ENCODE data around the gene PLEKHA6. TPM values are rescaled to one million over a fixed set of nuclear protein-coding genes. Genes with fewer than 3 reads are reported as not detected.

PLEKHA6 gene
- total and polyA plus RNA-seq, 2 of the 8 experiments (the other 6 are each of a cell fraction or from before 2014, with no cell fraction given): 4.8 to 20.2 TPM

DNA sequence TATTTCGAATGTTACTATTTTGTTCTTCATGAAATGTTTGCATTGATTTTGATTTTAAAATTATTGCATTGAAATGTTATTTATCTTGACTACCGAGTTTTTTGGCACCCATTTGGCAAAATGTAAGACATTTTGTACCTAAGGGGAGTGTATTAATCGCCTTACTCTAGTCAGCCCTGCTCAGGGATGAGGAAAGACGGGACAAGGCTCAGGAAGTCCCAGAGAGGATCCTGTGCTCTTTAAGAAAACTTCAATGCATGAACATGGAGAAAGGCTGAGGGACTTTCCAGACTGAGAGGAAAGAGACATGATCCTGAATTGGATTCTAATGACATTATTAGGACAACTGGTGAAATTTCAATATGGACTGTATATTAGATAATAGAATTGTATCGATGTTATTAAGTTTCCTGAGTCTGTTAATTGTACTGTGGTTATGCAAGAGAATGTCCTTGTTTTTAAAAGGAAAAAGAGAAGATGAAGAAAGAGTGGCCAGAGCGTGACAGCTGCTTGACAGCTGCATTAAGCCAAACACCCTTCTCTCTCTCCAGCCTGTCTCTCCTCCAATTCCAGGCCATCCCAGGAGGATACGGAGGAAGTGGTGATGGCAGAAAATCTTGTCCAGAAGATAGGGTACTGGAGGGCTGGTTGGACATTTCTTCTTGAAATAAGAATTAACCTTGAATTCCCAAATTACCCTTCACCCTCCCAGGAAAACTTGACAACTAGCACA, 66.0 kb downstream of the PLEKHA6 start:
- H4K5ac ChIP-seq (ENCODE audit: insufficient read length, low read depth, low read length): no peak overlapping the region
- H2BK5ac ChIP-seq (ENCODE audit: low read depth, low read length): no peak overlapping the region
- no peak overlapping the region for H3K56ac ChIP-seq (replicated peaks; ENCODE audit: insufficient read length, low read depth, low read length)
- H2BK15ac ChIP-seq (ENCODE audit: low read length): no peak overlapping the region
- no peaks in the 10 kb centered on the region for H3K79me1 ChIP-seq (ENCODE audit: low read depth, low read length)
- H2AFZ ChIP-seq (ENCODE audit: low read length): no peak overlapping the region
- H3K27me3 ChIP-seq (replicated peaks in 1 of 4; ENCODE audit: control insufficient read depth in 3 of 4, extremely low read depth in 1 of 4, insufficient read depth in 3 of 4, low read length in 3 of 4): no peaks in the 10 kb centered on the region
- DNase-seq (ENCODE audit: low read depth in 1 of 2, low spot score in 2 of 2) (no peak), FAIRE-seq (no peak)
- H3K79me2 ChIP-seq (ENCODE audit: control insufficient read depth in 1 of 2, insufficient read depth in 2 of 2, low read length in 2 of 2): no peaks in the 10 kb centered on the region
- no peaks in the 10 kb centered on the region for H3K23me2 ChIP-seq (ENCODE audit: low read depth, low read length)
- no peak overlapping the region for H3K27ac ChIP-seq (ENCODE audit: low read depth, low read length)
- no peak overlapping the region for H3K23ac ChIP-seq (ENCODE audit: insufficient read length)
- H3K4me1 ChIP-seq (replicated peaks in 1 of 4; ENCODE audit: control insufficient read depth in 3 of 4, insufficient read depth in 4 of 4, low read length in 3 of 4): peaks cover 4 to 18% (median 8%) of the 10 kb centered on the region in 4 experiments
- no peak overlapping the region for H3K4me2 ChIP-seq (ENCODE audit: insufficient read depth in 1 of 2, low read depth in 2 of 2, low read length in 2 of 2)
- no peak overlapping the region for H3K4me3 ChIP-seq (ENCODE audit: extremely low read depth in 1 of 4, insufficient read depth in 2 of 4, low read depth in 3 of 4, low read length in 4 of 4)
- 87% methylated on average over 7 of the region's 7 CpGs; no CpG with 5 or more reads in 1 of the 2 experiments for WGBS, 2 experiments (ENCODE audit: extremely low coverage in 1 of 2, insufficient coverage in 1 of 2, insufficient read length in 1 of 2, insufficient replicate concordance in 2 of 2, low coverage in 1 of 2, low lambda C conversion rate in 2 of 2, missing lambda C conversion rate in 1 of 2)
- H4K91ac ChIP-seq (replicated peaks; ENCODE audit: insufficient read length, low read length): no peak overlapping the region
- H3K18ac ChIP-seq (ENCODE audit: extremely low read depth, low read length): no peak overlapping the region
- no peak overlapping the region for H2BK20ac ChIP-seq (ENCODE audit: low read length)
- no peak overlapping the region for H3K14ac ChIP-seq (ENCODE audit: insufficient read length)
- H3K36me3 ChIP-seq (ENCODE audit: control insufficient read depth in 2 of 4, insufficient read depth in 4 of 4, low read length in 3 of 4): no peaks in the 10 kb centered on the region
- ChIA-PET POLR2A (ENCODE audit: partially characterized antibody) (no interaction called here), CTCF (ENCODE audit: partially characterized antibody) (interaction anchor here (2.1 to 6.1 kb wide), 2 partner anchors 11 to 67 kb away, joined by 6 to 48 read pairs; partner anchors contain the start of gene PLEKHA6)
- H3K9me3 ChIP-seq (ENCODE audit: insufficient read depth in 2 of 2, low read depth in 1 of 2, low read length in 1 of 2): no peaks in the 10 kb centered on the region
- H2BK12ac ChIP-seq (ENCODE audit: low read depth, low read length): no peak overlapping the region
- no peak overlapping the region for H3K4ac ChIP-seq (replicated peaks; ENCODE audit: insufficient read length, low read depth, low read length)
- no peak overlapping the region for H3K9ac ChIP-seq (replicated peaks in 1 of 4; ENCODE audit: extremely low read depth in 1 of 4, low read depth in 3 of 4, low read length in 3 of 4)
- no peak overlapping the region for H4K8ac ChIP-seq (ENCODE audit: extremely low read depth, insufficient read depth, low read length)
- H2BK120ac ChIP-seq (replicated peaks; ENCODE audit: low read depth, low read length): no peak overlapping the region
- no peak overlapping the region for H2AK5ac ChIP-seq (ENCODE audit: low read depth, low read length)
- H4K20me1 ChIP-seq (replicated peaks in 1 of 2; ENCODE audit: control insufficient read depth in 1 of 2, insufficient read depth in 2 of 2, low read length in 2 of 2): no peaks in the 10 kb centered on the region
- TF ChIP-seq CEBPB (IDR thresholded peaks at IDR 0.05; ENCODE audit: low read depth, low read length) (no peak), RXRA (IDR thresholded peaks at IDR 0.05; ENCODE audit: insufficient read depth, low read depth, low read length) (no peak), PHF8 (conservative IDR thresholded peaks at IDR 0.05; ENCODE audit: low read depth, low read length) (no peak), KDM5A (IDR thresholded peaks at IDR 0.05; ENCODE audit: low read length) (no peak), SIN3A (conservative IDR thresholded peaks at IDR 0.05 in 1 of 2, IDR thresholded peaks at IDR 0.05 in 1 of 2; ENCODE audit: low read depth in 1 of 2, low read length in 2 of 2) (no peak), CREB1 (IDR thresholded peaks at IDR 0.05) (no peak), TEAD4 (IDR thresholded peaks at IDR 0.05; ENCODE audit: low read depth, low read length) (no peak), SP4 (IDR thresholded peaks at IDR 0.05; ENCODE audit: low read length) (no peak), YY1 (IDR thresholded peaks at IDR 0.05; ENCODE audit: low read depth, low read length) (no peak), TCF12 (IDR thresholded peaks at IDR 0.05; ENCODE audit: low read depth, low read length) (no peak), TBP (IDR thresholded peaks at IDR 0.05; ENCODE audit: low read depth, low read length) (no peak)
